Upper lobe of left lung (tissue), 6 donors: ENCODE measurements around the gene IGSF11. TPM values are rescaled to one million over a fixed set of nuclear protein-coding genes. Genes with fewer than 3 reads are reported as not detected.
"Not testable (repeated sequence)": the region's sequence is repeated elsewhere in the genome, so short reads cannot be mapped to it uniquely, and the experiment has no call there.

ENCODE experiments used
- ATAC-seq, 2 donors: fragments of 200-7000 bp; cut with Tn5 transposase; one replicate each; pipeline ENCODE4 v1.9.1; 2022; ENCODE audit warnings: mild to moderate bottlenecking in 2 of 2, moderate library complexity in 2 of 2; ENCODE audit not compliant: low FRiP score in 2 of 2
- DNase-seq, 2 donors: peaks; one replicate each; pipeline ENCODE4 v3.0.0-alpha.2; 2019 to 2020
- H3K27ac ChIP-seq, 4 donors: fragments of 200-600 bp; sonication (generic); one replicate each; pipeline ENCODE4 v1.5.1; 2016 to 2019
- H3K27me3 ChIP-seq, 4 donors: fragments of 200-600 bp; sonication (generic); one replicate each; pipeline ENCODE4 v1.5.1; 2017 to 2019
- H3K36me3 ChIP-seq, 4 donors: fragments of 200-600 bp; sonication (generic); one replicate each; pipeline ENCODE4 v1.5.1; 2016 to 2019
- H3K4me1 ChIP-seq, 4 donors: fragments of 200-600 bp; sonication (generic); one replicate each; pipeline ENCODE4 v1.5.1; 2018 to 2019
- H3K4me3 ChIP-seq, 4 donors: fragments of 200-600 bp; sonication (generic); one replicate each; pipeline ENCODE4 v1.5.1; 2017 to 2019; ENCODE audit warnings: mild to moderate bottlenecking in 2 of 4, moderate library complexity in 1 of 4
- H3K9me3 ChIP-seq, 4 donors: fragments of 200-600 bp; sonication (generic); one replicate each; pipeline ENCODE4 v1.5.1; 2018 to 2019
- CTCF ChIP-seq, 6 experiments: fragments of 450-650 bp in 4 of 6; fragments of 200-600 bp in 2 of 6; sonication (generic) in 2 of 6; IDR thresholded peaks; one replicate each; pipeline ENCODE4 v1.5.1; 2016 to 2019; ENCODE audit warnings: antibody characterized with exemption in 6 of 6
- EP300 ChIP-seq, 4 donors: sonication (generic); formaldehyde crosslinking; IDR thresholded peaks; one replicate each; pipeline ENCODE4 v1.5.1; 2017; ENCODE audit warnings: antibody characterized with exemption in 4 of 4, control low read depth in 2 of 4
- POLR2A ChIP-seq, 4 donors: fragments of 450-650 bp; IDR thresholded peaks; one replicate each; pipeline ENCODE4 v1.5.1; 2016 to 2017; ENCODE audit warnings: antibody characterized with exemption in 4 of 4, mild to moderate bottlenecking in 2 of 4
- POLR2AphosphoS5 ChIP-seq, 2 donors: sonication (generic); formaldehyde crosslinking; IDR thresholded peaks; one replicate each; pipeline ENCODE4 v1.5.1; 2017; ENCODE audit warnings: antibody characterized with exemption in 2 of 2
- WGBS, 2 donors: methylation state at CpG; one replicate each; pipeline ENCODE4 v1.1.5; 2017 to 2018; 5-methylcytosine and 5-hydroxymethylcytosine counted together
- total RNA-seq, 6 donors: library from RNA; depleted of rRNA in 4 of 6; stranded (reverse); fragments of >200 nt in 4 of 6; gene quantifications; one replicate each; pipeline versions ENCODE4 v1.1.0 to v1.2.1, GENCODE V29; 2016 to 2021
- donor health status: DM: no; HTN: no; CAD: no; lungs with moderate emphysema.
- donor health status: DM: no; HTN: yes; CAD: no; lungs with severe emphysema.

Gene IGSF11
- total RNA-seq, 6 donors from 2014 or later: 0.11 to 0.71 (median 0.14) TPM; not detected in 3

- Histone ChIP-seq H3K27me3 (no peaks in the 10 kb centered on the region), H3K27ac (no peak overlapping the region), H3K4me3 (no peak overlapping the region), H3K4me1 (no peaks in the 10 kb centered on the region), H3K9me3 (no peaks in the 10 kb centered on the region), H3K36me3 (no peaks in the 10 kb centered on the region)
- peak in 1 of 2 donors; percentile 46 for ATAC-seq
- TF ChIP-seq CTCF (IDR thresholded peaks at IDR 0.05) (no peak), EP300 (IDR thresholded peaks at IDR 0.05) (no peak), POLR2AphosphoS5 (IDR thresholded peaks at IDR 0.05) (no peak), POLR2A (IDR thresholded peaks at IDR 0.05) (no peak)
- 84 to 100% methylated on average over 1 to 8 of the region's 8 CpGs for WGBS, 2 donors
- no peak for DNase-seq
Measured at GRCh38 chr3:118977671-118978392, 56.8 kb downstream of the IGSF11 start.

- no peaks in the 10 kb centered on the region for H3K36me3 ChIP-seq
- no peak for ATAC-seq
- TF ChIP-seq EP300 (IDR thresholded peaks at IDR 0.05) (no peak), POLR2A (IDR thresholded peaks at IDR 0.05) (no peak)
- no peaks in the 10 kb centered on the region for H3K4me1 ChIP-seq
- H3K4me3 ChIP-seq: no peak overlapping the region
- DNase-seq: no peak
- H3K27ac ChIP-seq: no peak overlapping the region
- no peaks in the 10 kb centered on the region for H3K9me3 ChIP-seq
- H3K27me3 ChIP-seq: no peaks in the 10 kb centered on the region
Measured at GRCh38 chr3:118977118-118977517, 57.5 kb downstream of the IGSF11 start.

GRCh38 chr3:118975476-118975875, 59.2 kb downstream of the IGSF11 start:
- not testable (repeated sequence) for H3K4me1 ChIP-seq, H3K27me3 ChIP-seq, H3K4me3 ChIP-seq, DNase-seq, H3K36me3 ChIP-seq, H3K9me3 ChIP-seq, H3K27ac ChIP-seq, ATAC-seq
- 73 to 81% methylated on average over 1 of the region's 1 CpG for WGBS, 2 donors

- Histone ChIP-seq H3K27me3 (no peaks in the 10 kb centered on the region), H3K4me1 (no peaks in the 10 kb centered on the region), H3K9me3 (no peaks in the 10 kb centered on the region), H3K27ac (no peak overlapping the region), H3K4me3 (no peak overlapping the region), H3K36me3 (no peaks in the 10 kb centered on the region)
- no peak for TF ChIP-seq POLR2AphosphoS5 (IDR thresholded peaks at IDR 0.05)
- no peak for TF ChIP-seq CTCF (IDR thresholded peaks at IDR 0.05)
- TF ChIP-seq POLR2A (IDR thresholded peaks at IDR 0.05): no peak
- TF ChIP-seq EP300 (IDR thresholded peaks at IDR 0.05): no peak
- no peak for ATAC-seq
- 89 to 90% methylated on average over 6 of the region's 6 CpGs for WGBS, 2 donors
- DNase-seq: no peak
Measured at GRCh38 chr3:118974356-118975097, 60.1 kb downstream of the IGSF11 start.

GRCh38 chr3:118973050-118973449, 61.6 kb downstream of the IGSF11 start:
- 79 to 89% methylated on average over 3 of the region's 3 CpGs for WGBS, 2 donors
- DNase-seq (no peak), ATAC-seq (no peak)
- H3K4me1 ChIP-seq: no peaks in the 10 kb centered on the region
- no peak overlapping the region for H3K27ac ChIP-seq
- H3K36me3 ChIP-seq: no peaks in the 10 kb centered on the region
- no peak overlapping the region for H3K4me3 ChIP-seq
- no peaks in the 10 kb centered on the region for H3K9me3 ChIP-seq
- H3K27me3 ChIP-seq: no peaks in the 10 kb centered on the region
- TF ChIP-seq POLR2A (IDR thresholded peaks at IDR 0.05) (no peak), EP300 (IDR thresholded peaks at IDR 0.05) (no peak), CTCF (IDR thresholded peaks at IDR 0.05) (no peak), POLR2AphosphoS5 (IDR thresholded peaks at IDR 0.05) (no peak)
